Measurements from ENCODE around the gene TMEFF1. TPM values are rescaled to one million over a fixed set of nuclear protein-coding genes. Genes with fewer than 3 reads are reported as not detected.
A peak's percentile ranks its signal among the peaks of the same experiment; 100 is the strongest.

The TMEFF1 gene
- total and polyA plus RNA-seq, 8 donors: 0.05 to 0.92 TPM; not detected in 6

DNA sequence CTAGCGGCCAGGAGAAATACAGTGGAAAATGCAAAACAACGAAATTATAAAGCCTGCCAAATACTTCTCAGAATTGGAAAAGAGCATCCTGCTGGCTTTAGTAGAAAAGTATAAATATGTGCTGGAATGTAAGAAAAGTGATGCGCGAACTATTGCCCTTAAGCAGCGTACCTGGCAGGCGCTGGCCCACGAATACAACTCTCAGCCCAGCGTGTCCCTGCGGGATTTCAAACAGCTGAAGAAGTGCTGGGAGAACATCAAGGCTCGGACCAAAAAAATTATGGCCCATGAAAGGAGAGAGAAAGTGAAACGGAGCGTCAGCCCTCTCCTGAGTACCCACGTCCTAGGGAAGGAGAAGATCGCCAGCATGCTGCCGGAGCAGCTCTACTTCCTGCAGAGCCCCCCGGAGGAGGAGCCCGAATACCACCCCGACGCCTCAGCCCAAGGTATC lies 31.0 kb upstream of the TMEFF1 start:
- intact Hi-C loops (cut with DNase I; ENCODE audit: low total_unique reads): no loop called here
- DNase-seq: peak in 1 of 2 donors; percentile 16
- no peak for TF ChIP-seq POLR2AphosphoS5 (IDR thresholded peaks at IDR 0.05)
- TF ChIP-seq, protein P1, sequence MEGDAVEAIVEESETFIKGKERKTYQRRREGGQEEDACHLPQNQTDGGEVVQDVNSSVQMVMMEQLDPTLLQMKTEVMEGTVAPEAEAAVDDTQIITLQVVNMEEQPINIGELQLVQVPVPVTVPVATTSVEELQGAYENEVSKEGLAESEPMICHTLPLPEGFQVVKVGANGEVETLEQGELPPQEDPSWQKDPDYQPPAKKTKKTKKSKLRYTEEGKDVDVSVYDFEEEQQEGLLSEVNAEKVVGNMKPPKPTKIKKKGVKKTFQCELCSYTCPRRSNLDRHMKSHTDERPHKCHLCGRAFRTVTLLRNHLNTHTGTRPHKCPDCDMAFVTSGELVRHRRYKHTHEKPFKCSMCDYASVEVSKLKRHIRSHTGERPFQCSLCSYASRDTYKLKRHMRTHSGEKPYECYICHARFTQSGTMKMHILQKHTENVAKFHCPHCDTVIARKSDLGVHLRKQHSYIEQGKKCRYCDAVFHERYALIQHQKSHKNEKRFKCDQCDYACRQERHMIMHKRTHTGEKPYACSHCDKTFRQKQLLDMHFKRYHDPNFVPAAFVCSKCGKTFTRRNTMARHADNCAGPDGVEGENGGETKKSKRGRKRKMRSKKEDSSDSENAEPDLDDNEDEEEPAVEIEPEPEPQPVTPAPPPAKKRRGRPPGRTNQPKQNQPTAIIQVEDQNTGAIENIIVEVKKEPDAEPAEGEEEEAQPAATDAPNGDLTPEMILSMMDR (IDR thresholded peaks at IDR 0.05): no peak
- TF ChIP-seq EP300 (IDR thresholded peaks at IDR 0.05): no peak
- TF ChIP-seq POLR2A (IDR thresholded peaks at IDR 0.05): no peak
- H3K4me1 ChIP-seq: peaks cover 0 to under 1% (median 0%) of the 10 kb centered on the region in 4 donors
- H3K27me3 ChIP-seq: no peaks in the 10 kb centered on the region
- no peak overlapping the region for H3K27ac ChIP-seq
- peaks cover 5 to 24% (median 17%) of the 10 kb centered on the region in 4 donors for H3K36me3 ChIP-seq
- H3K9me3 ChIP-seq: no peaks in the 10 kb centered on the region
- no peak overlapping the region for H3K4me3 ChIP-seq
- 74 to 91% (median 90%) methylated on average over 19 of the region's 19 CpGs for WGBS, 5 donors

DNA sequence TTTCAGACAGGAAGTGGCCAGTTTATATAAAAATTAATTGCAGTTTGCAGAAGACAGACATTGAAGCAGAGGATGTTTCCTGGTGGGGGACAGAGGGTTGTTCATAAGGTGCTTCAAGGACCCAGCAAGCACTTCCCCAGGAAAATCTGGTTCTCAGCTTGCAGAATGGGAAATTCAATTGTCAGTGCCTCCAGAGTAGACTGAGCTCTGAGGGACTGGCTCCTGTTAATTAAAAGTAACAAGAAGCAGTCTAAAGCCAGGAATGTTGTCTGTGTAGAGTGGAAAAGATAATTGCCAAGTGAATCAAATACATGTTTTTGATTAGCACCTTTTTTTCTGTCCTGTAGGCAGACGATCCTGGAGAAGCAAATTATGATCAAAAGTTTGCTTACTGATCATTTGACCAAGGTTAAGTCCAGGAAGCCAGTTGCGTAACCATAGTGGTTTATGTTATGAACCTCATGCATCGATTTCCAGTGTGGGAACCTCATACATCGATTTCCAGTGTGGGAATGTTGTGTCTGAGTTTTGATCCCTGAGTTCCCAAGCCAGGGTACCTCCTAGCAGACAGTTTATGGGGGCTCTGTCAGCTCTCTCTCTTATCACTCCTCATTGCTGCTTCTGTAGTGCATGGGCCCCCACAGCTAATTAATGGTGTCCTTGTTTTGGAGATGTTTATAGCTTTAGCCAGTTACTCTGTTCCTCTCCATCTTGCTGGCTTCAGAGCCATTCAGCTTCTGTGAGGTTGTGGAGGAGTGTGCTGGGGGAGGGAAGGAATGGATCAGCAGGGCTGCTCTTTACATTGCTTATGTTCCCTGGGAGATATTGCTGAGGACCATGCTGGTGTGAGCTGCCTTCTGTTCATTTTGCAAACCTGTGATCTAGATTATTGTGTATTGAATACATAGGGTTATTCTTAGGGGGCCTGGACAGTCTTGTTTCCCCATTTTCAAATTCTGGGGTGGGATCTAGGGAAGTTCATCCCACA lies 28.9 kb upstream of the TMEFF1 start:
- Histone ChIP-seq H3K9me3 (no peaks in the 10 kb centered on the region), H3K27ac (no peak overlapping the region), H3K4me3 (no peak overlapping the region), H3K27me3 (no peaks in the 10 kb centered on the region), H3K4me1 (no peaks in the 10 kb centered on the region), H3K36me3 (peaks cover 5 to 25% (median 21%) of the 10 kb centered on the region in 4 donors)
- intact Hi-C loops (cut with DNase I; ENCODE audit: low total_unique reads): no loop called here
- DNase-seq: no peak
- TF ChIP-seq POLR2A (IDR thresholded peaks at IDR 0.05): no peak
- 48 to 67% (median 60%) methylated on average over 4 of the region's 4 CpGs for WGBS, 5 donors

DNA sequence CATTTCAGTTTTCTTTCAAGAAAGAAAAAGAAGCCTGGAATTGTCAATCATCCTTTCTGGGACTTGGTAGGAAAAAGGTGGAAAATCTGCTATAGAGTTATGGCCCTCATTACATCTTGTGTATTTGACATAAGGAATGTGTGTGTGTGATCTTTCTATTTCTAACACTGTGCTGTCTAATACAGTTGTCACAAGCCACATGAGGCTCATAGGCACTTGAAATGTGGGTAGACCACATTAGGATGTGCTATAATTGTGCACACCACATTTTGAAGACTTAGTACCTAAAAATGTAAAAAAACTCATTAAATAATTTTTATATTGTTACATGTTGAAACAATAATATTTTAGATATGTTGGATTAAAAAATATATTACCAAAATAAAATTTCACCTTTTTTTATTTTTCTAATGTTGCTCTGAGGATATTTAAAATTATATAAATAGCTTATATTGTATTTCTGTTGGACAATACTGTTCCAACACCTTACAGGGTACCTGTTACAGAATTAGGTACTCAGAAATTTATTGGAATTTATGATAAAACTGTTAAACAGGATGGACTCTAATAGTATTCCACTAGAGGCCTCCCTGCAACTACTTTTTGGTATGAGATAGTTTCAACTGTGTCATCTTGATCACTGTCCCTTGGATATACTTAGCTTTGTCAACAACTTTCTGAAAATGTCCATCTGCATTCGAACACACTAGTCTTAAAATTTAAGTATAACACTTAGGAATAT lies 27.6 kb upstream of the TMEFF1 start:
- Histone ChIP-seq H3K27me3 (no peaks in the 10 kb centered on the region), H3K4me1 (no peaks in the 10 kb centered on the region), H3K27ac (no peak overlapping the region), H3K9me3 (no peaks in the 10 kb centered on the region), H3K36me3 (peaks cover 5 to 26% (median 21%) of the 10 kb centered on the region in 4 donors), H3K4me3 (no peak overlapping the region)
- 63 to 98% (median 95%) methylated on average over 1 of the region's 1 CpG for WGBS, 5 donors
- no peak for DNase-seq
- TF ChIP-seq POLR2A (IDR thresholded peaks at IDR 0.05) (no peak), EP300 (IDR thresholded peaks at IDR 0.05) (no peak), POLR2AphosphoS5 (IDR thresholded peaks at IDR 0.05) (no peak)
- TF ChIP-seq, protein P1 (IDR thresholded peaks at IDR 0.05): no peak
- intact Hi-C loops (cut with DNase I; ENCODE audit: low total_unique reads): no loop called here

DNA sequence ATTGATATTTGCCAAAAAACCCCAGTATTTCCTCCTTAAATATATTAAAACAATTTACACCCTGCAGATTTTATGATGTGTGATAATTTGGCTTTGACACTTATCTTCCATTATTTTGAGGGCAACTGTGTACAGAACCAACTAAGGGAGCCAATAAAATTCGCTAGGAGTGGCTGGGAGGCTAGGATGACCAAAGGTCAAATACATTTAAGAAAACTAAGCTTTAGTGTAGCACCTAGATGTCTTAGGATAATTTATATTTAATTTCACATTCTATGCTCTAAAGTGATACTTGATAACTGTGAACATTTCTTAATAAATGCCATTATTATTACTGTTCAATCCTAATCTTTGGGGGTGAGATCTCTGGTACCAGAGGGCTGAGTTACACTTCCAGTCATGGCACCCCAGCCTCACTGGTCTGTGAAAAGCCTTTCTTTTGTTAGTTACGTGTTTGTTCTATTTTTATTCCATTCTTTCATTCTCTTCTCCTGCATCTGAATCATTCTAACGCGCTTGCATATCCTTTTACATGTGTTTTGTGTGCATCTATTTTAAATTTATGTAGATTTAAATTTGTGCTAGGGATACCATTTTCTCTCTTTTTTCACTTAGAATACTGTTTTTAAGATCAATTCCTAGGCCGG lies 26.9 kb upstream of the TMEFF1 start:
- Histone ChIP-seq H3K9me3 (no peaks in the 10 kb centered on the region), H3K4me3 (no peak overlapping the region), H3K4me1 (no peaks in the 10 kb centered on the region), H3K36me3 (peaks cover 5 to 32% (median 27%) of the 10 kb centered on the region in 4 donors), H3K27me3 (no peaks in the 10 kb centered on the region), H3K27ac (no peak overlapping the region)
- DNase-seq: no peak
- TF ChIP-seq POLR2A (IDR thresholded peaks at IDR 0.05) (no peak), EP300 (IDR thresholded peaks at IDR 0.05) (no peak), POLR2AphosphoS5 (IDR thresholded peaks at IDR 0.05) (no peak)
- TF ChIP-seq, protein P1 (IDR thresholded peaks at IDR 0.05): no peak
- WGBS, 5 donors: 91 to 96% (median 94%) methylated on average over 5 of the region's 5 CpGs
- intact Hi-C loops (cut with DNase I; ENCODE audit: low total_unique reads): no loop called here
